Stimulated activated naive CD4-positive, alpha-beta T cell treated with Interleukin-2 at 50 U/mL for 16 hours (primary cell): ENCODE results near the gene BCR.

Experiments
- DNase-seq: peaks from one replicate; lab custom pipeline; 2025; lab: John Stamatoyannopoulos, UW

Gene BCR

GRCh38 chr22:23263651-23264555 is 83.6 kb downstream of the BCR start:
- DNase-seq = peak; percentile 28

- no peak for DNase-seq
Measured at GRCh38 chr22:23264610-23265367, 84.5 kb downstream of the BCR start.

GRCh38 chr22:23265368-23265700 is 85.0 kb downstream of the BCR start:
- DNase-seq = no peak

- no peak for DNase-seq
Measured at GRCh38 chr22:23266780-23267179, 86.5 kb downstream of the BCR start.

- DNase-seq = no peak
Measured at GRCh38 chr22:23267226-23268043, 87.1 kb downstream of the BCR start.

GRCh38 chr22:23268139-23268712 is 87.9 kb downstream of the BCR start:
- no peak for DNase-seq

GRCh38 chr22:23268877-23269276 is 88.6 kb downstream of the BCR start:
- DNase-seq = no peak

GRCh38 chr22:23269441-23270211 is 89.3 kb downstream of the BCR start:
- no peak for DNase-seq

- DNase-seq = no peak
Measured at GRCh38 chr22:23270212-23270733, 90.0 kb downstream of the BCR start.

GRCh38 chr22:23270798-23271596 is 90.7 kb downstream of the BCR start:
- DNase-seq = no peak

GRCh38 chr22:23271597-23271908 is 91.2 kb downstream of the BCR start:
- DNase-seq = no peak

- no peak for DNase-seq
Measured at GRCh38 chr22:23272371-23272770, 92.1 kb downstream of the BCR start.

- no peak for DNase-seq
Measured at GRCh38 chr22:23272834-23273233, 92.5 kb downstream of the BCR start.

- DNase-seq = no peak
Measured at GRCh38 chr22:23273445-23274145, 93.3 kb downstream of the BCR start.

- no peak for DNase-seq
Measured at GRCh38 chr22:23274146-23274526, 93.8 kb downstream of the BCR start.

GRCh38 chr22:23274891-23275694 is 94.8 kb downstream of the BCR start:
- DNase-seq = no peak

- DNase-seq = no peak
Measured at GRCh38 chr22:23275751-23276150, 95.4 kb downstream of the BCR start.

- DNase-seq = no peak
Measured at GRCh38 chr22:23276656-23277582, 96.6 kb downstream of the BCR start.
